ENCODE measurements around the gene FOXO1.
"Not testable (repeated sequence)": the region's sequence is repeated elsewhere in the genome, so short reads cannot be mapped to it uniquely, and the experiment has no call there.

FOXO1 gene

DNA sequence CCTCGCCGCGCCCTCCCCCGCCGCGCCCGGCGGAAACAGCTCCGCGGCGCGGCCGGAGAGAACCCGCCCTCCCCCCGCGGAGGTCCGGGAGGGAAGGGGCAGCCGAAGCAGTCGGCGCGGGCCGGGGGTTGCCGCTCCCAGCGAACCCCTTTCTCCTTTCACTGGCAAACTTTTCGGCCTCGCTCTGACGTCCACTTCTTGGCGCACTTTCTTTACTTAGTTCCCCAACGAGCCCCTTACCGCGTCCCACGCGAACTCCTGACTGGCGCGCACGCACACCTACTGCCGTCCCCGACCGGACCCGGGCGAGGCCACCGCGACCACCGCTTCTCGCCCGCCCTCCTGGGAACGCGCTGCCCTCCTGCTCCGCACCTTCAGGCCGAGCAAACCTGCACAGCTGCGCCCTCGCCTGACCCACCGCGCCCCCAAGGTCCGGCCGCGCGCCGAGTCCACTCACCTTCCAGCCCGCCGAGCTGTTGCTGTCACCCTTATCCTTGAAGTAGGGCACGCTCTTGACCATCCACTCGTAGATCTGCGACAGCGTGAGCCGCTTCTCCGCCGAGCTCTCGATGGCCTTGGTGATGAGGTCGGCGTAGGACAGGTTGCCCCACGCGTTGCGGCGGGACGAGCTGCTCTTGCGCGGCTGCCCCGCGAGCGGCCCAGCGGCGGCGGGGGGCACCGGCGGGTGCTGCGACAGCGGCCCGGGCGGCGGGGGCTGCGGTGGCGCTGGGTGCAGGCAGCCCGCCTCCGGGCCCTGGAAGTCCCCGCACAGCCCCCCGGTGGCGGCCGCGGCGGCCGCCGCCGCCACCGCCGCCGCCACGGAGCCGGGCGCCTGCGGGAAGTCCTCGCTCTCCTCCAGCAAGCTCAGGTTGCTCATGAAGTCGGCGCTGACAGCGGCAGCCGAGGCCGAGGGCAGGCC is 1.1 kb downstream of the FOXO1 start:
- no peak for DNase-seq

DNA sequence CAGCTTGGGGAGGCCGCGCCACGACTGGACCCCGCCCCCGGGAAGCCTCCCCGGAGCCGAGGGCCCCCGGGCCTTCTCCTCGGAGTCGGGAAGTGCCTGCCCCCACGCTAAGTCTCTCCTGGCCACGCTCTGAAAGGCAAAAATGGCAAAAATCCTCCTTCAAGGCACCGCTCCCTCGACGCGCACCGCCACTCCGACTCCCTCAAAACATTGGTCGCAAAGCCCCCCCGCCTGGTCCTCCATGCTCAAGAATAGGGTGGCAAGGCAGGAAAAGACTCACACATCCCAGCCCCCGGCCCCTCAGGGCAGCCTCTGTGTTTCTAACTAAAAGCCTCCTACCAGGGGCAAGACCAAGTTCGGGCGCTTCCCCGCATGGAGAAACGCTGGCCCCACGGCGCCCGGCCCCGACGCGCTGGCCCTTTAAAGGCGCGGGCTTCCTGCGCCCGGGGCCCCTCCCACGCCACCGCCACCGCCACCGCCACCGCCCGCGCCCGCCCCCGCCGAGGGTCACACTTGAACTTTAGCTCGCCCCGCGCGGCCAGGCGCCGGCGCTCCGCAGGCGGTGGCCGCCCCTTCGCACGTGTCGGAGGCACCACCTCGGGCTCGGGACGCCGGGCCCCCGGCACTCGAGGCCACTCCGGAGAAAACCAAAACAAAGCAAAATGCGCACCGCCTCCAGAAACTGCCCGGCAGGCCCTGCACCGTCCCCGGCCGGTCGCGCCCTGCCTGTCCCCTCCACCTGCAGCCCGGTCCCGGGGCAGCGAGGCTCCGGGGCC is 1.9 kb downstream of the FOXO1 start:
- peak; percentile 29 for DNase-seq

- DNase-seq, result not testable (repeated sequence)
Observed at GRCh38 chr13:40664100-40664349, 2.4 kb downstream of the FOXO1 start.

GRCh38 chr13:40662866-40663265 is 3.6 kb downstream of the FOXO1 start:
- no peak for DNase-seq

- DNase-seq, result no peak
Observed at GRCh38 chr13:40661875-40662665, 4.4 kb downstream of the FOXO1 start.

- DNase-seq, result no peak
Observed at GRCh38 chr13:40660692-40661091, 5.7 kb downstream of the FOXO1 start.

GRCh38 chr13:40660141-40660664 is 6.2 kb downstream of the FOXO1 start:
- no peak for DNase-seq

- no peak for DNase-seq
Observed at GRCh38 chr13:40657951-40658350, 8.5 kb downstream of the FOXO1 start.

DNA sequence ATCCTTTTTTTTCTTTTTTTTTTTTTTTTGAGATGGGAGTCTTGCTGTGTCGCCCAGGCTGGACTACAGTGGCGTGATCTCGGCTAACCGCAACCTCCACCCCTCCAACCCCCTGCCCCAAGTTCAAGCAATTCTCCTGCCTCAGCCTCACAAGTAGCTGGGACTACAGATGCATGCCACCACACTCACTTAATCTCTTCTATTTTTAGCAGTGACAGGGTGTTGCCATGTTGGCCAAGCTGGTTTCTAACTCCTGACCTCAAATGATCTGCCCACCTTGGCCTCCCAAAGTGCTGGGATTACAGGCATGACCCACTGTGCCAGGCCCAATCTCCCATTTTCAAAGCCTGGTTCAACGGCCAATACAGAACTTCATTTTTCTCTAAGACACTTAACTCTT is 9.1 kb downstream of the FOXO1 start:
- no peak for DNase-seq

DNA sequence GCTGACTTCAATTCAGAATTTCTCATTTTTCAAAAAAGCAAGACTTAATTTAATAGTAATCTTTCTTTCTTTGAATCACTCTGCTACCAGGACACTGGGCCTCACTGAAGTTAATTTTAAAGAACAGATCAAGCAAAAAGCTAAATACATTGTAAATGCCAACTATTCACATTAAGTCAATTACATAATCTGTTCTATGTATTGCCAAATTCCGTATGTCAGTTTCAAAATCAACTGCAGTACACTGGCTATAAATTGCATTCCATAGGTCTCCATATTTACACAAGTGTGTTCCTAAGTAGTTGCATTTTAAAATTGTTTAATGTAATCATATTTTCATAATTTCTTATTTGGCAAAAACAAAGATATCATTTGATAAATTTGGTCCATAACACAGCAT is 10.1 kb downstream of the FOXO1 start:
- DNase-seq, result no peak

GRCh38 chr13:40653527-40654318 is 12.7 kb downstream of the FOXO1 start:
- DNase-seq, result no peak

DNA sequence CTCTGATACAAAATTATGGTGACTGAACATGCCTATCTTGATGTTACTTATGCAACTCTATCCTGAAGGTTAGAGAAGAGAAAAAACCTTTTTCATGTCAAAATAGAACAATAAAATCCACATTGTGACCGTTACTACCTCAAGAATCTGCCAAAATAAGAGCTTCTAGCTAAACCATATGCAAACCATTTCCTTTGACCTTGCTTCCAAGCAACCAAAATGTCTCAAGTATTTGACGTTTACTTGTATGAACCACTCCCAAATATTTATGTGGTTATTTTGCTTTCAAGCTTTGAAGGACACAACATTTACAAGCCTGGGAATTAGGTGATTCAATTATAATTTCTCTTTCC is 13.9 kb downstream of the FOXO1 start:
- DNase-seq, result no peak

DNA sequence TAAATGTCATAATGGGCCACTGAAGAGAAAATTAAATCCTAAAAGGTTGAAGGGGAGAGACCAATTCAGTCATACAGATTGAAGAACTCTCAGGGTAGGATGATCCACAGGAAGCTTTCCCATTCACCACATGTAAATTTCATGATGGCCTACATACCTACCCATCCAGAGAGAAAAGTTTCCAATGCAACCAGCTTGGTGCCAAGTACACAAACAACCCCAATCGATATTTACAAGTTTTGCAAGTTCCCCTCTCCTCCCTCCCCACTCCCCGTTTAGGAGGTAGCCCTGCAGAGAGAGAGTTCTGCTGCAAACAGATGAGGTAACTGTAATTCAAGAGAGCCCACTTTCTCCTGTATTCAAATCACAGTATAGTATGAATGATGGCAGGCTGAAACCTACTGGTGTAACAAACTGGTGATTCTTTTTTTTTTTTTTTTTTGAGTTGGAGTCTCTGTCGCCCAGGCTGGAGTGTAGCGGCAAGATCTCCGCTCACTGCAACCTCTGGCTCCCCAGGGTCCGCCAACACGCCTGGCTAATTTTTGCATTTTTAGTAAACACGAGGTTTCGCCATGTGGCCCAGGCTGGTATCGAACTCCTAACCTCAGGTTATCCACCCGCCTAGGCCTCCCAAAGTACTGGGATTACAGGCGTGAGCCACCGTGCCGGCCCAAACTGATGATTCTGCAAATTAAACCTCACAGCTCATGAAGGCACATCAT is 14.4 kb downstream of the FOXO1 start:
- no peak for DNase-seq

- no peak for DNase-seq
Observed at GRCh38 chr13:40648841-40649240, 17.6 kb downstream of the FOXO1 start.

DNA sequence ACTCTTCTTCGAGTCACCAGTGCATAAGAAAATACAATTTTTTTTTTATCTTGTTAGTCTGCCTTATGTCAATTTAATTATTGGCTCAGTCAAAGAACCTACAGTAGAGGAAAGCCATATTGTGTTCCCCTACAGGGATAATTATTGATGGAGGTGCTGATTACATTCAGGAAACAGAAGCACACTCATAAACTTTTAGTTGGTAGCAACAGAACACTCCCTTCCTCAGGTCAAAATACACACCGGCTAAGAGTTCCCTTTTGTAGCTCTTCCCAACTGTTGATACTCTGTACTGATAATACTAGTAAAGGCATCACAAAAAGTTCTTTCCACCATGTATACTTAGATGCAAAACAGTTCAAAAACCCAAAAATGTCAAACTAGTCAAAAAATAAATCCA is 18.4 kb downstream of the FOXO1 start:
- DNase-seq, result no peak

DNA sequence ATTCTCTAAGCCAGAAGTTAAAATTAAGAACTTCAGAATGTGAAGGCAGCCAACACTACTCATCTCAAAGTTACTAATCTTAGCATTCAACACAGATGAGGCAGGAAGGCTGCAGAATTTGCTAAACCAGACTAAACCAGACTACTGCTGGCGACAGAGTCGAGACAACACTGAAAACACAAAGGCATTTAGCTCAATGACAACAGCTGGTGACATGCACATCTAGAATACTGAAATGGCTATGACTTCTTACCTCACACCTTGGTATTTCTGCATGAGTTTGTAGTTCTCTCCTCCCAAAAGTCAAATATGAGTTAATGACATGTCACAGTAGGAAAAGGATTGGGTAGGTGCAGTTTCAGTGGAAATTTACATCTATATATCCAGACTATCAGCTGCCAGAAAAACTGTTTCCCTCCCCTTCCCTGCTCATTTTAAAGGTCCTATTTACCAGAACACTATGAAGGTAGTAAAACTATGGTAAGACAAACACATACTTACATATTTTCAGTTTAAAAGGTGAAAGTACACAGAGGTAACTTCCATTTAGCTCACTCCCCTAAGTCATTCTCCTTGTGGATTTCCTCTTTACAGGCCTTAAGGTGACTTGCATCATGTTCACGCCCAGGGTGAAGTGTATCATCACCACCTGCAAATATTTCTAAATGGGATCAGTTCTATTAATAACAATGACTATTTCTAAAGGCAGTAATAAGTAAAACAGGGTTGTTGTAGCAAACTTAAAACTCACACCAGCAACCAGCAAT is 21.4 kb downstream of the FOXO1 start:
- DNase-seq, result no peak

DNA sequence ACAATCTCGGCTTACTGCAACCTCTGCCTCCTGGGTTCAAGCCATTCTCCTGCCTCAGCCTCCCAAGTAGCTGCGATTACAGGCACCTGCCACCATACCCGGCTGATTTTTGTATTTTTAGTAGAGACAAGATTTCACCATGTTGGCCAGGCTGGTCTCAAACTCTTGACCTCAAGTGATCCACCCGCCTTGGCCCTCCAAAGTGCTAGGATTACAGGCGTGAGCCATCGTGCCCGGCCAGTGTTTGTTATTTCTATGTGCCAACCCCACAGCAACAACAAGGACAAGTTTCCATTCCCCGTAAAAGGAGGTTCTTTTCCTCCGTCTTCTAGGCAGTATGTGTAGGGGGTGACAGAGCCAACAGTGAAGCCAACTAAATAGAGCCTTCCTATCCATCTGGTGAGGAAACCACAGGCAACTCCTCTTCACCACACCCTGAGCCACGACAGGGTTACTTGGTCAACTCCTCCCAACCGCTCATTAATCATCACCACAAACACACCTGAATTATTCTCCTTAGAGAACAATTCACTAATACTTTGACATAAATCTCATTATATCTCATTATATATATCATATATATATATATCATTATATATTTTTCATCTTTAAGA is 25.5 kb downstream of the FOXO1 start:
- no peak for DNase-seq

- DNase-seq, result no peak
Observed at GRCh38 chr13:40640202-40640601, 26.2 kb downstream of the FOXO1 start.

DNA sequence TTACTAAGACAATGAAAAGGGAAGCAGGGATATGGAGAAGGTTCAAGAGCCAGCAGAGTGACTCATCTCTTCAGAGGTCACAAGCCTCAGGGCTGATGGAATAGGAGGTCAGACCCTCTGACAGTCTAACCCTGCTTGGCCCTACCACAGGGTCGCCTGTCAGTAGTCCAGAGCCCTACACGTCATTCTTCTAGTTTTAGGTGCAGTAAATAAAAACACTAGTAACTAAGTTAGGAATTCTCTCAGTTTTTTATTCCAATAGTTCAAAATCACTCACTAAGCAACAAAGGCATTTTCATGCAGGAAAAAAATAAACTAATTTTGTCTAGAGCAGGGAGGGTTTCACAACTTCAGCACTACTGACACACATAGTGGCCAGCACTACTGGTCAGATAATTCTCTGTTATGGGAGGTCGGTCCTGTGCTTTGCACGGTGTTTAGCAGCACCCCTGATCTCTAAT is 27.2 kb downstream of the FOXO1 start:
- no peak for DNase-seq

GRCh38 chr13:40637643-40638042 is 28.8 kb downstream of the FOXO1 start:
- no peak for DNase-seq
